ENCODE measurements around the gene TMEM212.
"Not testable (repeated sequence)": the region's sequence is repeated elsewhere in the genome, so short reads cannot be mapped to it uniquely, and the experiment has no call there.

The TMEM212 gene

GRCh38 chr3:171813278-171813896 is 29.8 kb upstream of the TMEM212 start:
- no peak for DNase-seq (ENCODE audit: low read depth in 2 of 2)

GRCh38 chr3:171813897-171814460 is 29.2 kb upstream of the TMEM212 start:
- DNase-seq (ENCODE audit: low read depth in 2 of 2): no peak

DNA sequence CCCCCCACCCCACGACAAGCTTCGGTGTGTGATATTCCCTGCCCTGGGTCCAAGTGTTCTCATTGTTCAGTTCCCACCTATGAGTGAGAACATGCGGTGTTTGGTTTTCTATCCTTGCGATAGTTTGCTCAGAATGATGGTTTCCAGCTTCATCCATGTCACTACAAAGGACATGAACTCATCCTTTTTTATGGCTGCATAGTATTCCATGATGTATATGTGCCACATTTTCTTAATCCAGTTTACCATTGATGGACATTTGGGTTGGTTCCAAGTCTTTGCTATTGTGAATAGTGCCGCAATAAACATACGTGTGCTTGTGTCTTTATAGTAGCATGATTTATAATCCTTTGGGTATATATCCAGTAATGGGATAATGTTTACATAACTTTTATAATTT is 28.5 kb upstream of the TMEM212 start:
- not testable (repeated sequence) for DNase-seq (ENCODE audit: low read depth in 2 of 2)

DNA sequence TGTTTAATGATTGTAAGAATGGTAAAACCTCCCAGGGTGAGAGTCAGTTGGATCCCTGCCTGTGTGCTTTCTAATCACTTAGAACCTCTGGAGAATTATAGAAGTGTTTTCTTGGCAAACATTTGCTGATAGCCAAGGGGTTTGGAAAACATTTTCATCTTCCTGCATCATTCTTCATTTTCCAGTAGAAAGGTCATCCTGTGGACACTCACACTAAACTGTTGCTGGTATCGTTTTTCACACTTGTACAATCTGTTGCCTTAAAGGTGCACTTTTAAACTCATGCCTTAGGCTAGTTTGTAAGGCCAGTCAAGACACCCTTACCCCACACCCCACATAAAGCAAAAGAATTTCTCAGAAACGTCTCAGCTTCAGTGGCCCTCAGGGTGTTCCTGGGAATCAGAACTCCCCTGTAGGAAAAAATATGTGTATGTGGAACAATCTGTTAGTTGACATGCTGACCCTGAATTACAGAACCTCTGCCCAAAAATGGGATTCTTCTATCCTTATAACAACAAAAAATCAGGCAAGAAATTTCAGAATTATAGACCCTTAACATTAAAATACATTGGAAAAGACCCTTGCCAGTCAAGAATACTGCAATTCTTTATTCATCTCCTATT is 27.1 kb upstream of the TMEM212 start:
- DNase-seq (ENCODE audit: low read depth in 2 of 2): no peak

- DNase-seq (ENCODE audit: low read depth in 2 of 2): no peak
Measured at GRCh38 chr3:171817074-171817800, 25.9 kb upstream of the TMEM212 start.

- DNase-seq (ENCODE audit: low read depth in 2 of 2): no peak
Measured at GRCh38 chr3:171821044-171821443, 22.1 kb upstream of the TMEM212 start.

- no peak for DNase-seq (ENCODE audit: low read depth in 2 of 2)
Measured at GRCh38 chr3:171821778-171822358, 21.3 kb upstream of the TMEM212 start.

DNA sequence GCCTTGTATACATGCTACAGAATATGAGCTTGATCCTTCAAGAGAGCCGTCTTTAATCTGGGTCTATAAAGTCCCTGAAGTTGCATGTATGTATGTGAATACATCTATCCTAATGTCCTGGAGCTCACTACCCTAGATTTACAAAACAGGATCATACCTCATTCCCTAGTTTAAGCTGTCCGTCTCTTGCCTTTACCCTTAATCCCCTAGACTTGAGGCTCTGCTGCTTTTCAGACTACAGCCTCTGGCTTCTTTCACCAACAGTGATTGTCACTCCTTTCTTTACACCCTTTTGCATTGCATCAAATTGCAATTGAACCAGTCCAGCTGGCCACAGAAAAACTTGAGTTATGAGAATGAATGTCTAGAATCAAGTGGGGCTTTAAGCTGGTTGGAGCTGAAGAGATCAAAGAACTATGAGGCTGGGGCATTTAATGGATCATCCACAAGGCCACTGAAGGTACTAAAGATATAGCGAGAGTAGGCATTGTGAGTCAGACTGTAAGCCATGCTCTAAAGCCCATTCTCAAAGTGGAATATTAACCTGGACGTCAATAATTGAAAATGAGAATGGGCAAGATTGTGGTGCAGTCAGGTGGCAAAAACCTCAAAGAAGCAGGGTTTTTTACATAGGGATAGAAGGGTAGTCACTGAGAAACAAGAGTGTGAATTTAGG is 20.6 kb upstream of the TMEM212 start:
- no peak for DNase-seq (ENCODE audit: low read depth in 2 of 2)

DNA sequence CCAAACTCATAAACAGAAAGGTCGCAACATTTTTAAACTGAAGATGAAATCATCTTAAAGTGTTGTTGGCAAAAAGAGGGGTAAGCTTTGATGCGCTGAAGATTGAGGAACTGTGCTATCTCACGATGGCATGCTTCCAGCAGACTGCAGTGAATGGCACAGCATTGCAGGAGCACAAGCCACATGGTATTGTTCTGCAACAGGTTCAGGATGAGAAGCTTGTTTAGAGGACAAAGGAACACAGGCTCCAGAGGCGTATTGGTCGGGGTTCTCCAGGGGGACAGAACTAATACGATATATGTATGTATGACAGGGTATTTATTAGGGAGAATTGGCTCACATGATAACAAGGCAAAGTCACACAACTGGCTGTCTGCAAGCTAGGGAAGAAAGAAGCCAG is 19.0 kb upstream of the TMEM212 start:
- no peak for DNase-seq (ENCODE audit: low read depth in 2 of 2)

- DNase-seq (ENCODE audit: low read depth in 2 of 2): no peak
Measured at GRCh38 chr3:171824824-171825221, 18.3 kb upstream of the TMEM212 start.

DNA sequence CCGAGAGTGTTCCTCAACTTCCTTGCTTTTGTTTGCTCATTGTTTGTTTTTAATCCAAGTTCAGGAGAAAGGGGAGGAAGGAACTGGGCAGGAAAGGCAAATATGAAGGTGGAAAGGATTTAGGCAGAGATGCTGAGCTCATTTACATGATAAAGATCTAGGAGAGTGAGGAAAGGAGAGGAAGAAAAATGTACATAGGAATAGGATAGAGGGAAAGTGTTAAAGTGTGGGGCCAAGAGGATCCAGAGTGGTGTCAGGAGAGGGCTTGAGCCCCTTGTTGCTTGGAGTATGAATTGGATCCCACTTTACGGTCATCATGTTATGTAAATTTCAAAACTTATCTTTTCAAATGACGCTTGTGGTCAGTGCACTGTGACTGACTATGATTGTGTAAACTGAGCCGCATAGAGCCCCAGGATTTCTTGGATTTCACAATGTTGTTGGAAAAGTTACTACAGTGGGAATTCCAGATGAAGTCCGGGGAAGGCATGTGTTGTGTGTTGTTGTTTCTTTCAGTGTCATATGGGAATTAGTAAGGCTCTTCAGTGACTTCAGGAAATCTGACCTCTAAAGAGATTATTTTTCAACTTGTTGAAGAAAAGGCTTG is 17.8 kb upstream of the TMEM212 start:
- DNase-seq (ENCODE audit: low read depth in 2 of 2): no peak

DNA sequence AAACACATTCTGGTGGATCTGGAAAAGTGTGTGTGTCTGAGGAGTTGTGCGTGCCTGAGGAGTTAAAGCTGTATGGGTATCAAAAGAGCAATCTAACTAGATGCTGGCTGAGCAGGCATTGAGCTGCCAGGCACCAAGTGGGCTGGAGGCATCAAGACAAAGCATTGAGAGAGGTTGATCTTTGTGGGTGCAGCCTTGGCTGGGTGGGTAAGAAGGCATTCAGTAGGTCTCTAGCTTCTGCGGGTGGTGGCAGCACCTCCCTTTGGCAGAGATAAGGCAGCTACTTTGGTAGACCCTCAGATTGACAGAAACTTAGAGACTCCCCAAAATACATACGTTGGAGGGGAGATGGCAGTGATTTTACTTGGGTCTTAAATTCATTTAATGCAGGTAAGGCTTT is 15.8 kb upstream of the TMEM212 start:
- DNase-seq (ENCODE audit: low read depth in 2 of 2): no peak

DNA sequence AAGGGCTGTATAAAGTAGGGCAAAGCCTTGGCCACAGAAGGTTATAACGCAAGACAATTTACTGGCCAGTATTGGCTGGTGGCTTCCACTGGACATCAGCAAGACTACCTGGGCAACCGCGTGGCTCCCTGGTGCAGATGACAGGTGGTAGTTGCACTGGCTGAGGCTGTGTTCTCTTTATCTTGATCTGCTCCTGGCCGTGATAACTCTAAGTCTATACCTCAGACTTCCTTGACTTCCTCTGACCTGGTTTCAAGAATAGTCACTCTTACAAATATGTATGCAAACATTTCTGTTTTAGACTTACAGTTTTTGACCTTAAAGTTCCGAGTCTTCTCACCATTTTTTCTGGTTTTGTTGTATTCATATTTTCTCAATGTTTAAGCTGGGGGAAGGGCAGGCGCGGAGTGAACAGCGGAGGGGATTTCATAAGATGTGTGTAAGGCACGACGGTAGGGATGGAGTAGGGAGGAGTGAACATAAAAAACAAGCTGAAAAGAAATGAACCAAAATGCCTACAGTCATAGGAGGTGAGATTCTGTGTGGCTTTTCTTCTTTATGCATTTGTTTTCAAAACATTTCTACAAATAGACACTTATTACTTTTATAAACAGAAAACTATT is 15.2 kb upstream of the TMEM212 start:
- DNase-seq (ENCODE audit: low read depth in 2 of 2): no peak

DNA sequence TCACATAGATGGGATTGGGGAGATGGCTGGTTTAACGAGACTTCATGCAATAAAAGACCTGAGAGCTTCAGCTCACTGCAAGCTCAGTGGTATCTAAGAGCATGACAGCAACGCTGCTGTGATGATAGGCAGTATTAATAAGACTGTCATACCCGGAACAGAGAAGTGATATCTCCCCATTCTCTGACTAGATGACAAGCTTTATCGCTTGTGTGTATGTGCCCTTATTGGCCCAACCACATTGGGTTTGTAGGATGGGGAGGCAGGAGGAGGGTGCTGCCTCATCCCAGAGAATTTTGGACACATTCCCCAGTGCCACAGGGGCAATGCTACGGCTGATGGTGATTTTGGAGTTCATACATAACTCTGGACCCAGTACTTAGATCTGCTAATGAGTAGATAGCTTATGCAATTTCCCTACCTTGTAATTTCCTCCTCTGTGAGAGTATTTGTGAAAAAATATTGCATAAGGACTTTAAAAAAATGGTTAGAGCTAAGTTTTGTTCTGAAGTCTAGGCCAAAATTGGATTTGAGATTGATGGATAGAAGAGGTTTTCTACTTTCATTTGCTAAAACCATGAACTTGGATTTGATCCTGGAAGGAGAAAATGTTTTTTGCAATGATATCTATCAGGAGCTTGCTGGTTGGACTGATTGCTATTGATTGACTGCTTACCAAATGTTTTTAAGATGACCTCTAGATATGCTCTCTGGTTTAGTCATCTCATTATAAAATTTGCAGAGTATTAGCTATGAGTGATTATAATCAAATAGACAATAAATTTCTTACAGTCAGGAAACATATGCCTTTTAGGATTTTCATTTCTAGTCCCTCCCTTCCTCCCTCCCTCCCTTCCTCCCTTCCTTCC is 14.0 kb upstream of the TMEM212 start:
- DNase-seq (ENCODE audit: low read depth in 2 of 2): no peak

DNA sequence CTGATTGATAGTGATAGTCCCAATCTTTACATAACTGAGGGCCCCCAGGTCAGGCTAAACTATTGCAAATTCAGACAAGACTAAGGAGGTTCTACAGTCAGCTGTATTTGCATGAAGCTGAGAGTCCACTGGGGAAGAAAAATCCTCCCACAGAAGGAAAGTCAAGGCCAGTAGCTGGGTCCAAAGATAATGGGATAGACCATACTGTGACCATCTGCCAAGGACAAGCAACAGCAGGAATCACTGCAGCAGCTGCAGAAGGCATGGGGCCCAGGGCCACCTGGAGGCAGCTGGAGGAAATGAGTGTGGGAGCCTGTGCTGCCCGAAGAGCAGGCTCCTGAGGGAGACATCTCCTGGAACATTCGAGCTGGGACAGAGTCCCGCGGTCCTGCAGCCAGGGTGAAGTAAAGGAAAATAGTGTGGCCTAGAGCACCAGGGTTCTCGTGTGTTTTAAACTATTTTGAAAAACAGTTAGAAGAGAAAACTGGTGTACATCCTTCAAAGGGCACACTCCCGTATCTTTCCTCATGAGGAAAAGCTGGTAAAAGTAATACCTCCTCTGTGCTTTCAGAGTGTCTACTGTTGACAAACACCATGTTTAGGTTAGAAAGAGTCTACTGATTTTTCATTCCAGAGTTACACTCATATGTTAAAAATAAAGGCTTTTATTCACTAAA is 13.2 kb upstream of the TMEM212 start:
- no peak for DNase-seq (ENCODE audit: low read depth in 2 of 2)

- no peak for DNase-seq (ENCODE audit: low read depth in 2 of 2)
Measured at GRCh38 chr3:171830518-171830875, 12.7 kb upstream of the TMEM212 start.

GRCh38 chr3:171831936-171832335 is 11.2 kb upstream of the TMEM212 start:
- DNase-seq (ENCODE audit: low read depth in 2 of 2): no peak

GRCh38 chr3:171832989-171833388 is 10.2 kb upstream of the TMEM212 start:
- DNase-seq (ENCODE audit: low read depth in 2 of 2): no peak

DNA sequence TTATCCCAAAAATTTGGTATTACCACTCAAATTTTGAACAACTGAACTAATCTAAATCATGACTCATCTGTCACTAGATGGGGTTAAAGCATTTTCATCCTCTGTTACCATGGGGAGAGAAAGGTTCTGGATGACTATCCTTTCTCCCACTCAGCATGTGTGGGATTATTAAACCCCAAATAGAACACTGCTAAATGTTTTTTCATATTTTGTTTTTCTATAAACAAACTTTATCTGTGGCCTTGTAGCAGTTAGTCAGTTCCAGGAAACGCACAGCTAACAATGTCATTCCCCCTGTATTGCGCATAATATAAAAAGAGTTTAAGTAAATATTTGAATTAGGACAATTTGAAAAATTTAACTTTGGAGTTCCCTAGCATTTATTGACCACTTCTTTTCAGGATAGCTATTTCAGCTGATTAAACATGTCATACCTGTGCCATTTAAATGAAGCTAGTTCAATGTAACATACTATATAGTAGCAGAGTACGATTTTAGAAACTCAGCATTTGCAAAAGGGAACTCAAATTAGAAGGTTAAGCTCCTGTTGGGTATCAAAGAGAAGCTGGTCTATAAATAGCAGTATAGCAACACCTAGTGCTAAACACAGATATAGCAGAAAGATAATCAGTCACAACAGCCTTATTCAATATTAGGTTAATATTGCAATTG is 9.2 kb upstream of the TMEM212 start:
- no peak for DNase-seq (ENCODE audit: low read depth in 2 of 2)

All from stimulated activated CD4-positive, alpha-beta T cell treated with anti-CD3 and anti-CD28 coated beads, Interleukin-4, amount 100 ng/mL, for 48 hours (primary cell).